ENCODE results near the gene C6orf89.

DNA sequence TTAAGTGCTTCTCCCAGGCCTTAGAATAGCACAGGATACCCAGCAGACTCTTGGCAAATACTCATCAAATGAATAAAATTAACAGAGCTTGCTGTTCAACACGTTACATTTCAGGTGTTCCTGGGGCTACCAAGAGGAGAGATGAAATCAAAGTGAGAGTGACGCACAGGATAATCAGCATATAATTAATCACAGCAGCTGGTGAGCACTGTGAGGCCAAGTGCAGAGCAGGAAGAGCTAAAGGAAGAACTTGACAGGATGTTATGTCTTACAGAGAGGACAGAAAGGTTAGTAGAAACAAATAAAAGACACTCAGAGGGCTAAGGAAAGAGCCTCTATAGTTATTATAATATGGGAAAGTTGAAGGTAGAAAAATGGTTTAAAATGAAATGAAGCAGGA, 19.9 kb upstream of the C6orf89 start:
- TF ChIP-seq POLR2A (IDR thresholded peaks at IDR 0.05; ENCODE audit: control extremely low read depth in 1 of 2, low read depth in 2 of 2, low read length in 2 of 2) (no peak), JUN (IDR thresholded peaks at IDR 0.05; ENCODE audit: low read depth, low read length) (no peak), POLR2AphosphoS5 (IDR thresholded peaks at IDR 0.05; ENCODE audit: low read depth, low read length) (no peak), TBP (IDR thresholded peaks at IDR 0.05; ENCODE audit: low read depth, low read length) (no peak), EZH2 (IDR thresholded peaks at IDR 0.05; ENCODE audit: low read depth, low read length, severe bottlenecking) (no peak), SIRT6 (IDR thresholded peaks at IDR 0.05; ENCODE audit: low read length) (no peak), SP1 (IDR thresholded peaks at IDR 0.05; ENCODE audit: low read depth, low read length) (no peak), GABPA (IDR thresholded peaks at IDR 0.05; ENCODE audit: borderline replicate concordance, insufficient read depth, low read length) (no peak), SP4 (IDR thresholded peaks at IDR 0.05; ENCODE audit: low read length) (no peak), SIN3A (conservative IDR thresholded peaks at IDR 0.05 in 1 of 2, IDR thresholded peaks at IDR 0.05 in 1 of 2; ENCODE audit: low read depth in 1 of 2, low read length in 2 of 2) (no peak), CHD2 (IDR thresholded peaks at IDR 0.05; ENCODE audit: low read length) (no peak), TCF12 (IDR thresholded peaks at IDR 0.05; ENCODE audit: low read depth, low read length) (no peak), SAP30 (IDR thresholded peaks at IDR 0.05; ENCODE audit: insufficient read depth, insufficient replicate concordance, low read length) (no peak)
- TF ChIP-seq, protein P1, sequence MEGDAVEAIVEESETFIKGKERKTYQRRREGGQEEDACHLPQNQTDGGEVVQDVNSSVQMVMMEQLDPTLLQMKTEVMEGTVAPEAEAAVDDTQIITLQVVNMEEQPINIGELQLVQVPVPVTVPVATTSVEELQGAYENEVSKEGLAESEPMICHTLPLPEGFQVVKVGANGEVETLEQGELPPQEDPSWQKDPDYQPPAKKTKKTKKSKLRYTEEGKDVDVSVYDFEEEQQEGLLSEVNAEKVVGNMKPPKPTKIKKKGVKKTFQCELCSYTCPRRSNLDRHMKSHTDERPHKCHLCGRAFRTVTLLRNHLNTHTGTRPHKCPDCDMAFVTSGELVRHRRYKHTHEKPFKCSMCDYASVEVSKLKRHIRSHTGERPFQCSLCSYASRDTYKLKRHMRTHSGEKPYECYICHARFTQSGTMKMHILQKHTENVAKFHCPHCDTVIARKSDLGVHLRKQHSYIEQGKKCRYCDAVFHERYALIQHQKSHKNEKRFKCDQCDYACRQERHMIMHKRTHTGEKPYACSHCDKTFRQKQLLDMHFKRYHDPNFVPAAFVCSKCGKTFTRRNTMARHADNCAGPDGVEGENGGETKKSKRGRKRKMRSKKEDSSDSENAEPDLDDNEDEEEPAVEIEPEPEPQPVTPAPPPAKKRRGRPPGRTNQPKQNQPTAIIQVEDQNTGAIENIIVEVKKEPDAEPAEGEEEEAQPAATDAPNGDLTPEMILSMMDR (IDR thresholded peaks at IDR 0.05; ENCODE audit: control extremely low read depth in 1 of 3, insufficient read depth in 1 of 3, low read depth in 1 of 3, low read length in 3 of 3): no peak
